ENCODE measurements around the gene IKBKG.
"Not testable (repeated sequence)": the region's sequence is repeated elsewhere in the genome, so short reads cannot be mapped to it uniquely, and the experiment has no call there.

The IKBKG gene

GRCh38 chrX:154597221-154597620 is 49.8 kb downstream of the IKBKG start:
- TF ChIP-seq POLR2AphosphoS5 (IDR thresholded peaks at IDR 0.05; ENCODE audit: low read depth, low read length) (no peak), POU2F2 (IDR thresholded peaks at IDR 0.05; ENCODE audit: low read depth, low read length) (no peak), PAX5 (IDR thresholded peaks at IDR 0.05; ENCODE audit: insufficient read depth, low read length, severe bottlenecking) (no peak), POLR2A (IDR thresholded peaks at IDR 0.05; ENCODE audit: low read depth, low read length) (no peak), TAF1 (IDR thresholded peaks at IDR 0.05; ENCODE audit: low read depth, low read length) (no peak), SPI1 (IDR thresholded peaks at IDR 0.05; ENCODE audit: low read depth, low read length) (no peak)
- no peak for DNase-seq (ENCODE audit: insufficient read length, low spot score)

GRCh38 chrX:154598656-154599055 is 51.2 kb downstream of the IKBKG start:
- TF ChIP-seq POLR2A (IDR thresholded peaks at IDR 0.05; ENCODE audit: low read depth, low read length) (no peak), POU2F2 (IDR thresholded peaks at IDR 0.05; ENCODE audit: low read depth, low read length) (no peak), PAX5 (IDR thresholded peaks at IDR 0.05; ENCODE audit: insufficient read depth, low read length, severe bottlenecking) (no peak), SPI1 (IDR thresholded peaks at IDR 0.05; ENCODE audit: low read depth, low read length) (no peak), POLR2AphosphoS5 (IDR thresholded peaks at IDR 0.05; ENCODE audit: low read depth, low read length) (no peak), TAF1 (IDR thresholded peaks at IDR 0.05; ENCODE audit: low read depth, low read length) (no peak)
- DNase-seq (ENCODE audit: insufficient read length, low spot score) (no peak), FAIRE-seq (no peak)

More at GRCh38 chrX:154597221-154597620, 49.8 kb downstream of the IKBKG start:
- no peak for FAIRE-seq

- no peak for FAIRE-seq
- no peak for DNase-seq (ENCODE audit: insufficient read length, low spot score)
- TF ChIP-seq POU2F2 (IDR thresholded peaks at IDR 0.05; ENCODE audit: low read depth, low read length) (no peak), TAF1 (IDR thresholded peaks at IDR 0.05; ENCODE audit: low read depth, low read length) (no peak), POLR2A (IDR thresholded peaks at IDR 0.05; ENCODE audit: low read depth, low read length) (no peak), PAX5 (IDR thresholded peaks at IDR 0.05; ENCODE audit: insufficient read depth, low read length, severe bottlenecking) (no peak), SPI1 (IDR thresholded peaks at IDR 0.05; ENCODE audit: low read depth, low read length) (no peak), POLR2AphosphoS5 (IDR thresholded peaks at IDR 0.05; ENCODE audit: low read depth, low read length) (no peak)
Observed at GRCh38 chrX:154599531-154599930, 52.1 kb downstream of the IKBKG start.

- DNase-seq (ENCODE audit: insufficient read length, low spot score) = no peak
- TF ChIP-seq POLR2AphosphoS5 (IDR thresholded peaks at IDR 0.05; ENCODE audit: low read depth, low read length) (no peak), POU2F2 (IDR thresholded peaks at IDR 0.05; ENCODE audit: low read depth, low read length) (no peak), POLR2A (IDR thresholded peaks at IDR 0.05; ENCODE audit: low read depth, low read length) (no peak), PAX5 (IDR thresholded peaks at IDR 0.05; ENCODE audit: insufficient read depth, low read length, severe bottlenecking) (no peak), SPI1 (IDR thresholded peaks at IDR 0.05; ENCODE audit: low read depth, low read length) (no peak), TAF1 (IDR thresholded peaks at IDR 0.05; ENCODE audit: low read depth, low read length) (no peak)
- no peak for FAIRE-seq
Observed at GRCh38 chrX:154600759-154601374, 53.4 kb downstream of the IKBKG start.

- FAIRE-seq (no peak), DNase-seq (ENCODE audit: insufficient read length, low spot score) (no peak)
- TF ChIP-seq SPI1 (IDR thresholded peaks at IDR 0.05; ENCODE audit: low read depth, low read length) = no peak
- no peak for TF ChIP-seq POU2F2 (IDR thresholded peaks at IDR 0.05; ENCODE audit: low read depth, low read length)
- TF ChIP-seq TAF1 (IDR thresholded peaks at IDR 0.05; ENCODE audit: low read depth, low read length) = no peak
- no peak for TF ChIP-seq POLR2A (IDR thresholded peaks at IDR 0.05; ENCODE audit: low read depth, low read length)
- TF ChIP-seq POLR2AphosphoS5 (IDR thresholded peaks at IDR 0.05; ENCODE audit: low read depth, low read length) = no peak
- no peak for TF ChIP-seq PAX5 (IDR thresholded peaks at IDR 0.05; ENCODE audit: insufficient read depth, low read length, severe bottlenecking)
Observed at GRCh38 chrX:154602226-154602625, 54.8 kb downstream of the IKBKG start.

- no peak for FAIRE-seq
- DNase-seq (ENCODE audit: insufficient read length, low spot score) = no peak
Observed at GRCh38 chrX:154602766-154603437, 55.5 kb downstream of the IKBKG start.

GRCh38 chrX:154603438-154604430 is 56.3 kb downstream of the IKBKG start:
- FAIRE-seq (no peak), DNase-seq (ENCODE audit: insufficient read length, low spot score) (no peak)
- TF ChIP-seq PAX5 (IDR thresholded peaks at IDR 0.05; ENCODE audit: insufficient read depth, low read length, severe bottlenecking) (no peak), POLR2A (IDR thresholded peaks at IDR 0.05; ENCODE audit: low read depth, low read length) (no peak), TAF1 (IDR thresholded peaks at IDR 0.05; ENCODE audit: low read depth, low read length) (no peak), POLR2AphosphoS5 (IDR thresholded peaks at IDR 0.05; ENCODE audit: low read depth, low read length) (no peak), POU2F2 (IDR thresholded peaks at IDR 0.05; ENCODE audit: low read depth, low read length) (no peak)

More at GRCh38 chrX:154602766-154603437, 55.5 kb downstream of the IKBKG start:
- TF ChIP-seq SPI1 (IDR thresholded peaks at IDR 0.05; ENCODE audit: low read depth, low read length) (no peak), POLR2A (IDR thresholded peaks at IDR 0.05; ENCODE audit: low read depth, low read length) (no peak), POU2F2 (IDR thresholded peaks at IDR 0.05; ENCODE audit: low read depth, low read length) (no peak), TAF1 (IDR thresholded peaks at IDR 0.05; ENCODE audit: low read depth, low read length) (no peak), PAX5 (IDR thresholded peaks at IDR 0.05; ENCODE audit: insufficient read depth, low read length, severe bottlenecking) (no peak), POLR2AphosphoS5 (IDR thresholded peaks at IDR 0.05; ENCODE audit: low read depth, low read length) (no peak)

GRCh38 chrX:154605566-154605965 is 58.1 kb downstream of the IKBKG start:
- no peak for DNase-seq (ENCODE audit: insufficient read length, low spot score)
- TF ChIP-seq POLR2AphosphoS5 (IDR thresholded peaks at IDR 0.05; ENCODE audit: low read depth, low read length) (no peak), PAX5 (IDR thresholded peaks at IDR 0.05; ENCODE audit: insufficient read depth, low read length, severe bottlenecking) (no peak), TAF1 (IDR thresholded peaks at IDR 0.05; ENCODE audit: low read depth, low read length) (no peak)
- FAIRE-seq = no peak

- no peak for DNase-seq (ENCODE audit: insufficient read length, low spot score)
- no peak for TF ChIP-seq POU2F2 (IDR thresholded peaks at IDR 0.05; ENCODE audit: low read depth, low read length)
- no peak for TF ChIP-seq TAF1 (IDR thresholded peaks at IDR 0.05; ENCODE audit: low read depth, low read length)
- TF ChIP-seq POLR2A (IDR thresholded peaks at IDR 0.05; ENCODE audit: low read depth, low read length) = no peak
- TF ChIP-seq POLR2AphosphoS5 (IDR thresholded peaks at IDR 0.05; ENCODE audit: low read depth, low read length) = no peak
- TF ChIP-seq PAX5 (IDR thresholded peaks at IDR 0.05; ENCODE audit: insufficient read depth, low read length, severe bottlenecking) = no peak
- TF ChIP-seq SPI1 (IDR thresholded peaks at IDR 0.05; ENCODE audit: low read depth, low read length) = no peak
- no peak for FAIRE-seq
Observed at GRCh38 chrX:154607370-154607769, 60.0 kb downstream of the IKBKG start.

GRCh38 chrX:154607976-154608375 is 60.6 kb downstream of the IKBKG start:
- FAIRE-seq; DNase-seq (ENCODE audit: insufficient read length, low spot score): not testable (repeated sequence)

GRCh38 chrX:154608823-154609222 is 61.4 kb downstream of the IKBKG start:
- DNase-seq (ENCODE audit: insufficient read length, low spot score); FAIRE-seq: not testable (repeated sequence)

- DNase-seq (ENCODE audit: insufficient read length, low spot score); FAIRE-seq: not testable (repeated sequence)
Observed at GRCh38 chrX:154611146-154611545, 63.7 kb downstream of the IKBKG start.

GRCh38 chrX:154613586-154613985 is 66.2 kb downstream of the IKBKG start:
- FAIRE-seq; DNase-seq (ENCODE audit: insufficient read length, low spot score): not testable (repeated sequence)

All from GM12891 (cell line).